ENCODE results near the gene TBL1XR1.
"Not testable (repeated sequence)": the region's sequence is repeated elsewhere in the genome, so short reads cannot be mapped to it uniquely, and the experiment has no call there.

TBL1XR1 gene

DNA sequence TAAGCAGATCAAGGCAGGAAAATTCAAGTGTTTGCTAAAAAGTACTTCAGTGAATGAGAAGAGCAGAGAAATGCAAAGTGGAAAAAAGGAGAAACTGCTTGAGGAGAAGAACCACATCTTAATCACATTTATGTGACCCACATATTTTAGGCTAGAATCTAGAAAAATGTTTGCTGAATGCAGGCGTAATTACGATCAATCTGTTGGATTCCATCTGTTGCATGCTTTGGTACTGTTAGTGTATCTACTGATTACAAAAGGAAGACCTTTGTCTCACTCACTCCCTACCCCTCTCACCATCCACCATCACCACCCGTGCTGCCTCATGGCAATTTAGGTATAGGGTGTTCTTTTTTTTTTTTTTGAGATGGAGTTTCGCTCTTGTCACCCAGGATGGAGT, 9.7 kb upstream of the TBL1XR1 start:
- H3K4me3 ChIP-seq (ENCODE audit: low read length) = no peak overlapping the region
- H3K9ac ChIP-seq (ENCODE audit: low read length) = no peak overlapping the region
- DNase-seq (ENCODE audit: low read depth) = no peak
- peaks cover 3% of the 10 kb centered on the region for H3K4me1 ChIP-seq (ENCODE audit: control insufficient read depth, insufficient read depth, low read length)
- no peaks in the 10 kb centered on the region for H3K36me3 ChIP-seq (ENCODE audit: control insufficient read depth, insufficient read depth, low read length, severe bottlenecking)
- H3K27me3 ChIP-seq (replicated peaks; ENCODE audit: control insufficient read depth, insufficient read depth, low read length) = no peaks in the 10 kb centered on the region
- H3K9me3 ChIP-seq (ENCODE audit: control insufficient read depth, low read length) = no peaks in the 10 kb centered on the region

DNA sequence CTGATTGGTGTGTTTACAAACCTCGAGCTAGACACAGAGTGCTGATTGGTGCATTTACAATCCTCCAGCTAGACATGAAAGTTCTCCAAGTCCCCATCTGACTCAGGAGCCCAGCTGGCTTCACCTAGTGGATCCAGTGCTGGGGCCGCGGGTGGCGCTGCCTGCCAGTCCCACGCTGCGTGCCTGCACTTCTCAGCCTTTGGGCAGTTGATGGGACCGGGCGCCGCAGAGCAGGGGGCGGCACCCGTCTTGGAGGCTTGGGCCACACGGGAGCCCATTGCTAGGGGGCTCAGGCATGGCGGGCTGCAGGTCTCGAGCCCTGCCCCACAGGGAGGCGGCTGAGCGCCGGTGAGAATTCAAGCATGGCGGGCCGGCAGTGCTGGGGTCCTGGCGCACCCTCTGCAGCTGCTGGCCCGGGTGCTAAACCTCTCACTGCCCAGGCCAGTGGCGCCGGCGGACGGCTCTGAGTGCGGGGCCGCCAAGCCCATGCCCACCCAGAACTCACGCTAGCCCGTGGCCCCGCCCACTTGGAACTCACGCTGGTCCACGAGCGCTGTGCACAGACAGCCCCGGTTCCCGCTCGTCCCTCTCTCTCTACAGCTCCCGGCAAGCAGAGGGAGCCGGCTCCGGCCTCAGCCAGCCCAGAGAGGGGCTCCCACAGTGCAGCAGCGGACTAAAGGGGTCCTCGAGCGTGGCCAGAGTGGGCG, 6.6 kb upstream of the TBL1XR1 start:
- H3K27me3 ChIP-seq (replicated peaks; ENCODE audit: control insufficient read depth, insufficient read depth, low read length) = no peaks in the 10 kb centered on the region
- H3K36me3 ChIP-seq (ENCODE audit: control insufficient read depth, insufficient read depth, low read length, severe bottlenecking) = no peaks in the 10 kb centered on the region
- H3K4me3 ChIP-seq (ENCODE audit: low read length) = no peak overlapping the region
- peaks cover 8% of the 10 kb centered on the region for H3K4me1 ChIP-seq (ENCODE audit: control insufficient read depth, insufficient read depth, low read length)
- H3K9me3 ChIP-seq (ENCODE audit: control insufficient read depth, low read length) = no peaks in the 10 kb centered on the region
- H3K9ac ChIP-seq (ENCODE audit: low read length) = no peak overlapping the region
- DNase-seq (ENCODE audit: low read depth) = no peak

DNA sequence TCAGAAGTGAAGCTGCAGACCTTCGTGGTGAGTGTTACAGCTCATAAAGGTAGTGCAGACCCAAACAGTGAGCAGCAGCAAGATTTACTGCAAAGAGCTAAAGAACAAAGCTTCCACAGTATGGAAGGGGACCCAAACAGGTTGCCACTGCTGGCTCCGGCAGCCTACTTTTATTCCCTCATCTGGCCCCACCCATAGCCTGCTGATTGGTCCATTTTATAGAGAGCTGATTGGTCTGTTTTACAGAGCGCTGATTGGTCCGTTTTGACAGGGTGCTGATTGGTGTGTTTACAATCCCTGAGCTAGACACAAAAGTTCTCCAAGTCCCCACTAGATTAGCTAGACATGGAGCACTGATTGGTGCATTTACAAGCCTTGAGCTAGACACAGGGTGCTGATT, 5.7 kb upstream of the TBL1XR1 start:
- not testable (repeated sequence) for DNase-seq (ENCODE audit: low read depth)

DNA sequence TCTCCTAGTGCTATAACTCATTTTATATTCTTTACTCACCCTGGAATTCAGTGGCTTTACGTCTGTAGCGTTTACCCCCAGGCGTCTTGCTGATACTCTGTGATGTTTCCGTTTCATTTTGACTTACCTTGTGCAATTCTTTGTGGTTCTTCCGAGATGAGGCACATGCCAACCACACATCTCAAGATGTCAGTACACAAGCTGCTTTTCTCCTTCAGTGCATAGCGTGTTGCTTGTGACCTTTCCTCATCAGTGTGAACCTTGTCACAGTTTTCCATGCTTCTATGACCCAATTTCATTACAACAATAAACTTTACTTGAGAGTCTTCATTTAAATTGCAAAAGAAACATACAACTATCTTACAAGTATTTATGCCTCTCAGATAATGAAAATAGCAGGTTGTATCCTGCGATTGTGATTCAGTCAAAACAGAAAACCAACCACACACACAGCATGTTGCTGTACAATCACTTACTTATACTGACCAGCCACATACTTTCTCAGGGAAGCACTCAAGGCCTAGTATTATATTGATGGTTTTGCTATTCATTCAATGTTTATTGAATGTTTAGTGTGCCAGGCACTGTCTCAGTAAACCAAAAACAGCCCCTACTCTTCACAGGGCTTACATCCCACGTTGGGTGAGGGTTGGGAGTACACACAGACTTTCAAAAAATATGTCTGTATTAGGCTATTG, 4.6 kb upstream of the TBL1XR1 start:
- peak; percentile 70 for DNase-seq (ENCODE audit: low read depth)
- peaks cover 15% of the 10 kb centered on the region for H3K4me1 ChIP-seq (ENCODE audit: control insufficient read depth, insufficient read depth, low read length)
- no peaks in the 10 kb centered on the region for H3K36me3 ChIP-seq (ENCODE audit: control insufficient read depth, insufficient read depth, low read length, severe bottlenecking)
- H3K4me3 ChIP-seq (ENCODE audit: low read length) = no peak overlapping the region
- no peaks in the 10 kb centered on the region for H3K27me3 ChIP-seq (replicated peaks; ENCODE audit: control insufficient read depth, insufficient read depth, low read length)
- no peak overlapping the region for H3K9ac ChIP-seq (ENCODE audit: low read length)
- no peaks in the 10 kb centered on the region for H3K9me3 ChIP-seq (ENCODE audit: control insufficient read depth, low read length)

More for the DNA sequence above, 5.7 kb upstream of the TBL1XR1 start:
- H3K9me3 ChIP-seq (ENCODE audit: control insufficient read depth, low read length); H3K36me3 ChIP-seq (ENCODE audit: control insufficient read depth, insufficient read depth, low read length, severe bottlenecking); H3K4me3 ChIP-seq (ENCODE audit: low read length); H3K9ac ChIP-seq (ENCODE audit: low read length); H3K27me3 ChIP-seq (replicated peaks; ENCODE audit: control insufficient read depth, insufficient read depth, low read length): not testable (repeated sequence)
- H3K4me1 ChIP-seq (ENCODE audit: control insufficient read depth, insufficient read depth, low read length) = peaks cover 13% of the 10 kb centered on the region

DNA sequence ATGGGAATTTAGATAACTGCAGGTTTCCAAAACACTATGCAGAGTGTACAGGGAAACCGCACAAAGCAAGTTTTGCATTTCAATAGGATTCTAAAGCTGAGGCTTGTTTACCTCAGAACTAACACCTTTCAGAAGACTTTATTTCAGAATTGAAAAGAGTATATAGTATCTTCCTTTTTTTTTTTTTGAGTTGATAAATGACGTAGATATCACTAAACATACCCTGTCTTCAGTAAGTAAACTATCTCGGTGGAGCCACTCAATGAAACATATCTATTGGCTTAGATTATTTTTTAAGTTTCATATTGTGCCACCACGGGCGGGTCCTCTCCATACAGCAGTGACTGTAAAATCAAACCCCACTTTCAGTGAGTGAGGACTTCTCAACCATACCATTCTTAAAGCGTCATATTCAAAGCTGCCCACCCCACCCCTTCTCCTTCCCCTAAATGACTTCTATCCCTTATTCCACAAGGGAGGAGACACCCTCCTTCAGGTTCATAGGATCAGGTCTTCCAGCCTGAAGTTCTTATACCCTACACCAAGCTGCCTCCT, 2.0 kb upstream of the TBL1XR1 start:
- H3K4me1 ChIP-seq (ENCODE audit: control insufficient read depth, insufficient read depth, low read length) = peaks cover 21% of the 10 kb centered on the region
- no peaks in the 10 kb centered on the region for H3K9me3 ChIP-seq (ENCODE audit: control insufficient read depth, low read length)
- H3K9ac ChIP-seq (ENCODE audit: low read length) = no peak overlapping the region
- no peak for DNase-seq (ENCODE audit: low read depth)
- H3K4me3 ChIP-seq (ENCODE audit: low read length) = no peak overlapping the region
- H3K36me3 ChIP-seq (ENCODE audit: control insufficient read depth, insufficient read depth, low read length, severe bottlenecking) = no peaks in the 10 kb centered on the region
- H3K27me3 ChIP-seq (replicated peaks; ENCODE audit: control insufficient read depth, insufficient read depth, low read length) = no peaks in the 10 kb centered on the region

DNA sequence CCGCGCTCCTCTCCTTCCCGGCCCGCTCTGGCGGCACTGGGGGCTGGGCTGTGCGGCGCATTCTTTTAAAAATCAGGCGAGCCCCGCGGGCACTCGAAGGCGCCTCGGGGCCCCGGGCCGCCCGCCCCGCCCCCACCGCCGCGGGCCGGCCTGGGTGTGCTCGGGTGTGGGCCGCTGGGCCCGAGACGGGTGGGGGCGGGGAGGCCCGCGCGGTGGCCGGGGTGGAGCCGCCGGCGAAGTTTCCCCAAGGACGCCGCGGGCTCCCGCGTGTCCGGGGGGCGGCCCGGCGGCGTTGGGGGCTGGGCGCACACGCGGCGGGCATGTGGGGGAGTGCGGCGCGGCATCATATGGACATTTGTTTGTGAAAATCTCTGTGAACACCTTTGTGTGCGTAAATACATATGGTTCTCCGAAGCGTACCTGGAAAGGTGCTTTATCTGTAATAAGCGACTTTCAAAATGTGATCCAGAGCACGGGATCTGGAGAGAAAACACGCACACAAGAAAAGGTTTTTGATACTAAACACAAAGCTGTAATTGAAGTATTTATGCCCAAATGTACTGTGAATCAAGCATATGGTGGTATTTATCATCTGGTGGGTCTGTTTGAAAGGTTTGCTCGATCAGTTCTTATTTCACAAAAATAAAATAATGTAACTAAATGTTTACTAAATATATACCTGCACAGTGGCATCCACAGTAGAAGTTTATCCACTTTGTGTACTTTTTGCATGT, 612 bp upstream of the TBL1XR1 start:
- peaks cover 27% of the 10 kb centered on the region for H3K4me1 ChIP-seq (ENCODE audit: control insufficient read depth, insufficient read depth, low read length)
- DNase-seq (ENCODE audit: low read depth) = no peak
- no peaks in the 10 kb centered on the region for H3K9me3 ChIP-seq (ENCODE audit: control insufficient read depth, low read length)
- H3K4me3 ChIP-seq (ENCODE audit: low read length) = peak overlapping the region; percentile 84
- H3K36me3 ChIP-seq (ENCODE audit: control insufficient read depth, insufficient read depth, low read length, severe bottlenecking) = no peaks in the 10 kb centered on the region
- H3K27me3 ChIP-seq (replicated peaks; ENCODE audit: control insufficient read depth, insufficient read depth, low read length) = no peaks in the 10 kb centered on the region
- H3K9ac ChIP-seq (ENCODE audit: low read length) = peak overlapping the region; percentile 88

DNA sequence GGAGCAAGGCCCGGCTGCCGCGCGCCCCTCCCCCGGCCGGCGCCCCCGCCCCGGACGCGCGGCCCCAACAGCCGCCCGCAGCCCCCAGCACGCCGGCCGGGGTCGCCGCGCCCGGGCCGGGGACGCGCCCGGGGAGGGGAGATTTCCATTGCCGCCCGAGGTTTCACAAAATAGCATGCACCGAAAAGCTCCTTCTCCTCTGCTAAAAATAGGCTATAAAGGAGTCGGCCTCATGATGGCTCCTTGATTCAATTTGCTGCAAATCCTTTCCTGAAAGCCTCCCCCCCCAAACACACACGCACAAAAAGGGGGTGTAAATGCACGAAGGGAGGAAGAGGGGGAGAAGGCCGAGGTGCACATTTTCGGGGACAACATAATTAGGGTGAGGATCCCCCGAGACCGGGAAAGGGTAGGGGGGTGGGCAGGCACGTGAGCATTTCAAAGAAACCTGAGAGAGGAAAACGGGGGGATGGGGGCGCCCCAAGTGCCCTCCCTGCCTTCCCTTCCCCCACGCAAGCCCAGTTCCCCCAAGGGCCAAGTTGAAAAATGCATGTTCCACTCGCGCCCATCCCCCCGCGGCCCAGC, 734 bp downstream of the TBL1XR1 start:
- no peaks in the 10 kb centered on the region for H3K36me3 ChIP-seq (ENCODE audit: control insufficient read depth, insufficient read depth, low read length, severe bottlenecking)
- peaks cover 20% of the 10 kb centered on the region for H3K4me1 ChIP-seq (ENCODE audit: control insufficient read depth, insufficient read depth, low read length)
- peak overlapping the region; percentile 93 for H3K9ac ChIP-seq (ENCODE audit: low read length)
- DNase-seq (ENCODE audit: low read depth) = peak; percentile 59
- H3K9me3 ChIP-seq (ENCODE audit: control insufficient read depth, low read length) = no peaks in the 10 kb centered on the region
- peak overlapping the region; percentile 85 for H3K4me3 ChIP-seq (ENCODE audit: low read length)
- H3K27me3 ChIP-seq (replicated peaks; ENCODE audit: control insufficient read depth, insufficient read depth, low read length) = no peaks in the 10 kb centered on the region

DNA sequence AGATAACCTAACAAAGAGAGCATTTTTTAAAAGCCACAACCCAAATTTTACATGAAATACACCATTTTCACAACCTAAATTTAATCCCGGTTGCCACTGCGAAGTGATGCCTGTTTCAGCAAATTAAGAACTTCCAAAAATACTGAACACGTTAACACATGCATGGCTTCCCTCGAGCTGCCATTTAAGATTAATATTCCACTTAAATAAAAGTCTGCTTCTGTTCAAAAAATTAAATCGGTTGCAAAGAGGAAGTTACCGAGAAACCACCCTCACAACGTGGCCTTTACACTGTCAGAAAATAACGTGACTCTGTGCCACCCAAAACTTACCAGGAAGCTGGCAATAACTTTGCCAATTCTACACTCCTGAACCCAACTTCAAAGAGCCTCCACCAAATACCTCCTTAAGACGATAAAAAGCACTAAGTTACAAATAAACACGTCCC, 1.2 kb downstream of the TBL1XR1 start:
- no peaks in the 10 kb centered on the region for H3K36me3 ChIP-seq (ENCODE audit: control insufficient read depth, insufficient read depth, low read length, severe bottlenecking)
- peaks cover 19% of the 10 kb centered on the region for H3K4me1 ChIP-seq (ENCODE audit: control insufficient read depth, insufficient read depth, low read length)
- H3K27me3 ChIP-seq (replicated peaks; ENCODE audit: control insufficient read depth, insufficient read depth, low read length) = no peaks in the 10 kb centered on the region
- peak overlapping the region; percentile 85 for H3K4me3 ChIP-seq (ENCODE audit: low read length)
- H3K9ac ChIP-seq (ENCODE audit: low read length) = peak overlapping the region; percentile 93
- no peaks in the 10 kb centered on the region for H3K9me3 ChIP-seq (ENCODE audit: control insufficient read depth, low read length)
- DNase-seq (ENCODE audit: low read depth) = no peak

DNA sequence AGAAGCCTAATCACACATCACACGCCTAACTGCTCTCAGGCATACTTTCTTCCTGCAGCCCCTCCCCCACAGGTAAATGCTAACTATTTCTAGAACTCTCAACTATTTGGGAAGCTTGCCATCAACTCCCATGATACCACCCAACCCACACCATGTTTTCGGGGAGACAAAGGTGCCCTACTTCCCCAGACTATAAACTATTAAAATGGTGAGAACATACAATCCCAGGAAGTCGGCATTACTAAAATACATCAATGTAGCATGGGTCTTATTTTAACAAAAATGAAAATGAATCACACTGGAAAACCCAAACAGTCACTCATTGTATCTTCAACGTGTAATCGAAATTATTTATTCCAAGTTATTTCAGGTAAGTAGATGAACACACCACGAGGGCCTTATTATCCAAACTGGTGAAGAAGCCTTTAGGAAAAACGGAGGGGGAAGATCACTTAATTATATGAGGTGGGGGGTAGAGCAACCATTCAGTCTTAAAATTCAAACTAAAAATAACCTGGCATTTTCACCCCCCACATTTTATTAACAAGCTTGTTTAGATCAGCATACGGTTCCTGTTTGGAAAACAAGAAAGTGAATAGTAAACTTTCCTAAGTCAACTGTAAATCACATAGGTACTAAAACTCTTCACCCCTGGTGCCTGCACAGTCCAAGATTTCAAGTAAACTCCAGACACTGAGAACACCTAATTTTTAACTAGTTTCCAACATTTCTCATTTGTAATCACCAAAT, 1.9 kb downstream of the TBL1XR1 start:
- Histone ChIP-seq H3K4me3 (ENCODE audit: low read length) (peak overlapping the region; percentile 85), H3K27me3 (replicated peaks; ENCODE audit: control insufficient read depth, insufficient read depth, low read length) (no peaks in the 10 kb centered on the region), H3K9ac (ENCODE audit: low read length) (peak overlapping the region; percentile 93), H3K4me1 (ENCODE audit: control insufficient read depth, insufficient read depth, low read length) (peaks cover 26% of the 10 kb centered on the region), H3K36me3 (ENCODE audit: control insufficient read depth, insufficient read depth, low read length, severe bottlenecking) (no peaks in the 10 kb centered on the region), H3K9me3 (ENCODE audit: control insufficient read depth, low read length) (no peaks in the 10 kb centered on the region)
- DNase-seq (ENCODE audit: low read depth) = peak; percentile 55

DNA sequence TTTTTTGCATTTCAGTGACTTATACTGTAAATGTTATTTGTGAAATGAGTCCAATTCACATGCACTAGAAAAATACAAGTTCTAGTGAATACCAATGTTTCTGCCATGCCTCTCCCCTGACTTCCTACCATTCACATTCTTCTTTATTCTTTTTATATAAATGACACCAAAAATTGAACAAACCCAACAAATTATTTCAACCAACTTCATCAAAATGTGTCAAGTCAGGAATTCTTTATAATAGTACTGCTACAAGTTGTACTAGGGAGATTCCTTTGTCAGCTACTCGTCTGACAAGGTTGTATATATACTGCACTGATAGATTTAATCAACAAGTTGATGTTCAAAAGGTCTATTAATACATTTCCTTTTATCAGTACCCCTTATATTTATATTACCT, 3.0 kb downstream of the TBL1XR1 start:
- Histone ChIP-seq H3K4me1 (ENCODE audit: control insufficient read depth, insufficient read depth, low read length) (peaks cover 27% of the 10 kb centered on the region), H3K9ac (ENCODE audit: low read length) (no peak overlapping the region), H3K27me3 (replicated peaks; ENCODE audit: control insufficient read depth, insufficient read depth, low read length) (no peaks in the 10 kb centered on the region), H3K4me3 (ENCODE audit: low read length) (peak overlapping the region; percentile 85), H3K36me3 (ENCODE audit: control insufficient read depth, insufficient read depth, low read length, severe bottlenecking) (no peaks in the 10 kb centered on the region), H3K9me3 (ENCODE audit: control insufficient read depth, low read length) (no peaks in the 10 kb centered on the region)
- no peak for DNase-seq (ENCODE audit: low read depth)

Measured in adipocyte (in vitro differentiated cells).